ENCODE data around the gene CSH2. TPM values are rescaled to one million over a fixed set of nuclear protein-coding genes. Genes with fewer than 3 reads are reported as not detected.

Gene CSH2
- total and polyA plus RNA-seq, 2 of the 13 experiments (the other 11 are each of a cell fraction or from before 2014, with no cell fraction given) = not detected

GRCh38 chr17:63827801-63828221 lies 45.7 kb downstream of the CSH2 start (continued):
- TF ChIP-seq AKNA (CRISPR knock-in tag; IDR thresholded peaks at IDR 0.05; ENCODE audit: borderline replicate concordance) (no peak), ZNF180 (CRISPR knock-in tag; IDR thresholded peaks at IDR 0.05; ENCODE audit: borderline replicate concordance, low read depth) (0 out of 2 replicates have a peak, but pooled peaks have one; percentile 42), ZXDC (CRISPR knock-in tag; IDR thresholded peaks at IDR 0.05) (no peak), BATF2 (CRISPR knock-in tag; IDR thresholded peaks at IDR 0.05) (no peak), CEBPG (CRISPR knock-in tag; IDR thresholded peaks at IDR 0.05) (no peak), EEA1 (CRISPR knock-in tag; IDR thresholded peaks at IDR 0.05; ENCODE audit: borderline replicate concordance) (no peak), RBM39 (IDR thresholded peaks at IDR 0.05; ENCODE audit: low read depth, low read length, poor library complexity, severe bottlenecking) (no peak), TBL1XR1 (IDR thresholded peaks at IDR 0.05; ENCODE audit: borderline replicate concordance, low read length, partially characterized antibody) (no peak), ZKSCAN8 (CRISPR knock-in tag; IDR thresholded peaks at IDR 0.05; ENCODE audit: borderline replicate concordance) (no peak), REL (CRISPR knock-in tag; conservative IDR thresholded peaks at IDR 0.05) (no peak), RFXAP (CRISPR knock-in tag; IDR thresholded peaks at IDR 0.05; ENCODE audit: borderline replicate concordance) (no peak), ZNF20 (CRISPR knock-in tag; IDR thresholded peaks at IDR 0.05) (no peak), SRSF9 (IDR thresholded peaks at IDR 0.05; ENCODE audit: borderline replicate concordance, insufficient read depth, low read depth, low read length, poor library complexity, severe bottlenecking) (no peak), SIN3B (IDR thresholded peaks at IDR 0.05; ENCODE audit: low read length) (no peak), KLF6 (CRISPR knock-in tag; IDR thresholded peaks at IDR 0.05) (no peak), CEBPZ (IDR thresholded peaks at IDR 0.05; ENCODE audit: low read length) (no peak), HMG20A (CRISPR knock-in tag; IDR thresholded peaks at IDR 0.05; ENCODE audit: borderline replicate concordance) (no peak), ARHGAP35 (CRISPR knock-in tag; IDR thresholded peaks at IDR 0.05; ENCODE audit: borderline replicate concordance) (no peak), ZNF557 (CRISPR knock-in tag; IDR thresholded peaks at IDR 0.05) (no peak)
